Trophoblast cell (in vitro differentiated cells and primary cell): Measurements from ENCODE around the gene GPR162.

Experiments used
- DNase-seq, 2 donors: peaks; one replicate each; pipeline ENCODE4 v3.0.0-alpha.2; 2016
- H2AFZ ChIP-seq: 2 replicates; pipeline ENCODE4 v1.6.1; 2013; ENCODE audit warnings: low read length, moderate library complexity, mild to moderate bottlenecking; ENCODE audit not compliant: insufficient read depth, poor library complexity
- H2AK5ac ChIP-seq: 2 replicates; pipeline ENCODE4 v1.6.1; 2013; ENCODE audit warnings: mild to moderate bottlenecking, low read length
- H2BK120ac ChIP-seq: 2 replicates; pipeline ENCODE4 v1.6.1; 2013; ENCODE audit warnings: low read length, mild to moderate bottlenecking, moderate library complexity; ENCODE audit not compliant: insufficient read depth, poor library complexity
- H2BK12ac ChIP-seq: 2 replicates; pipeline ENCODE4 v1.6.1; 2013; ENCODE audit warnings: mild to moderate bottlenecking, low read length, moderate library complexity
- H2BK5ac ChIP-seq: 2 replicates; pipeline ENCODE4 v1.6.1; 2013; ENCODE audit warnings: low read length, low read depth, moderate library complexity, mild to moderate bottlenecking; ENCODE audit not compliant: poor library complexity
- H3K14ac ChIP-seq: 2 replicates; pipeline ENCODE4 v1.6.1; 2013; ENCODE audit warnings: mild to moderate bottlenecking, low read length
- H3K18ac ChIP-seq: 2 replicates; pipeline ENCODE4 v1.6.1; 2013; ENCODE audit warnings: mild to moderate bottlenecking, low read length
- H3K23ac ChIP-seq: 2 replicates; pipeline ENCODE4 v1.6.1; 2013; ENCODE audit warnings: low read length
- H3K27ac ChIP-seq: 2 replicates; pipeline ENCODE4 v1.5.1; 2013; ENCODE audit warnings: low read depth, mild to moderate bottlenecking, inconsistent platforms, low read length, moderate library complexity
- H3K27me3 ChIP-seq: 2 replicates; pipeline ENCODE4 v1.6.1; 2013; ENCODE audit warnings: inconsistent platforms, mild to moderate bottlenecking, low read length, moderate library complexity; ENCODE audit not compliant: insufficient read depth
- H3K36me3 ChIP-seq, 2 experiments: 1 replicate in 1 of 2; 2 replicates in 1 of 2; pipeline ENCODE4 v1.6.1; 2013; ENCODE audit warnings: low read length in 2 of 2, mild to moderate bottlenecking in 2 of 2, moderate library complexity in 1 of 2; ENCODE audit not compliant: insufficient read depth in 2 of 2, control insufficient read depth in 1 of 2
- H3K4ac ChIP-seq: 2 replicates; pipeline ENCODE4 v1.6.1; 2013; ENCODE audit warnings: low read depth, mild to moderate bottlenecking, low read length, moderate library complexity
- H3K4me1 ChIP-seq, 2 experiments: 1 replicate in 1 of 2; 2 replicates in 1 of 2; pipeline ENCODE4 v1.6.1; 2013; ENCODE audit warnings: low read length in 2 of 2, mild to moderate bottlenecking in 2 of 2, moderate library complexity in 1 of 2; ENCODE audit not compliant: insufficient read depth in 2 of 2, control insufficient read depth in 1 of 2
- H3K4me2 ChIP-seq: 2 replicates; pipeline ENCODE4 v1.6.1; 2013; ENCODE audit warnings: inconsistent platforms, mild to moderate bottlenecking, low read length, moderate library complexity
- H3K4me3 ChIP-seq: 2 replicates; pipeline ENCODE4 v1.5.1; 2013; ENCODE audit warnings: mild to moderate bottlenecking, low read depth, low read length, inconsistent platforms
- H3K79me1 ChIP-seq: one replicate; pipeline ENCODE4 v1.6.1; 2013; ENCODE audit warnings: low read length
- H3K79me2 ChIP-seq: 2 replicates; pipeline ENCODE4 v1.6.1; 2013; ENCODE audit warnings: low read length, mild to moderate bottlenecking; ENCODE audit not compliant: control insufficient read depth, insufficient read depth, poor library complexity
- H3K9ac ChIP-seq: 2 replicates; pipeline ENCODE4 v1.6.1; 2013; ENCODE audit warnings: mild to moderate bottlenecking, low read length
- H3K9me3 ChIP-seq: 2 replicates; pipeline ENCODE4 v1.6.1; 2013; ENCODE audit warnings: low read depth, mild to moderate bottlenecking, control low read depth, inconsistent platforms, low read length; ENCODE audit not compliant: insufficient read depth
- H4K12ac ChIP-seq: 2 replicates; pipeline ENCODE4 v1.6.1; 2013; ENCODE audit warnings: low read depth, mild to moderate bottlenecking, low read length, moderate library complexity
- H4K8ac ChIP-seq: 2 replicates; pipeline ENCODE4 v1.6.1; 2013; ENCODE audit warnings: low read depth, mild to moderate bottlenecking, low read length, moderate library complexity
- H4K91ac ChIP-seq: one replicate; pipeline ENCODE4 v1.6.1; 2013; ENCODE audit warnings: low read depth, mild to moderate bottlenecking, low read length, moderate library complexity
- WGBS: extraction: QIAGEN DNeasy Blood & Tissue Kit; methylation state at CpG from one replicate; pipeline ENCODE4 v1.1.7; 2013; ENCODE audit warnings: missing lambda C conversion rate; ENCODE audit not compliant: insufficient read length, insufficient coverage; ENCODE audit errors: extremely low coverage; 5-methylcytosine and 5-hydroxymethylcytosine counted together

The GPR162 gene

GRCh38 chr12:6846316-6846869 lies 24.8 kb downstream of the GPR162 start:
- WGBS: no CpG with 5 or more reads among the region's 7 CpGs

GRCh38 chr12:6847676-6848075 lies 26.1 kb downstream of the GPR162 start:
- Histone ChIP-seq H3K4ac (no peak overlapping the region), H3K4me2 (no peak overlapping the region), H4K91ac (no peak overlapping the region), H4K12ac (no peak overlapping the region), H3K27me3 (no peaks in the 10 kb centered on the region), H3K18ac (no peak overlapping the region), H2BK120ac (no peak overlapping the region), H2BK5ac (no peak overlapping the region), H2BK12ac (no peak overlapping the region), H4K8ac (no peak overlapping the region), H2AK5ac (no peak overlapping the region), H3K79me1 (peaks cover 3% of the 10 kb centered on the region), H3K9me3 (no peaks in the 10 kb centered on the region), H3K79me2 (peaks cover 1% of the 10 kb centered on the region), H3K23ac (no peak overlapping the region), H3K4me3 (no peak overlapping the region), H3K4me1 (peaks cover 9 to 10% of the 10 kb centered on the region in 2 experiments), H3K9ac (no peak overlapping the region), H2AFZ (no peak overlapping the region), H3K36me3 (peaks cover 26 to 49% of the 10 kb centered on the region in 2 experiments), H3K27ac (no peak overlapping the region), H3K14ac (no peak overlapping the region)
- DNase-seq: no peak
- WGBS: no CpG with 5 or more reads among the region's 2 CpGs

More at GRCh38 chr12:6846316-6846869, 24.8 kb downstream of the GPR162 start:
- Histone ChIP-seq H2BK12ac (no peak overlapping the region), H2BK5ac (no peak overlapping the region), H3K4me2 (no peak overlapping the region), H3K9me3 (no peaks in the 10 kb centered on the region), H3K27ac (no peak overlapping the region), H3K27me3 (no peaks in the 10 kb centered on the region), H3K4ac (no peak overlapping the region), H3K4me1 (peaks cover 9 to 10% of the 10 kb centered on the region in 2 experiments), H2AK5ac (no peak overlapping the region), H3K23ac (no peak overlapping the region), H3K36me3 (peaks cover 26 to 49% of the 10 kb centered on the region in 2 experiments), H3K14ac (no peak overlapping the region), H2AFZ (no peak overlapping the region), H4K8ac (no peak overlapping the region), H2BK120ac (no peak overlapping the region), H3K9ac (no peak overlapping the region), H3K4me3 (no peak overlapping the region), H4K12ac (no peak overlapping the region), H3K79me2 (no peaks in the 10 kb centered on the region), H4K91ac (no peak overlapping the region), H3K18ac (no peak overlapping the region), H3K79me1 (no peaks in the 10 kb centered on the region)
- DNase-seq: no peak

- no peak for DNase-seq
- H4K8ac ChIP-seq: no peak overlapping the region
- H3K18ac ChIP-seq: no peak overlapping the region
- peaks cover 14 to 15% of the 10 kb centered on the region in 2 experiments for H3K4me1 ChIP-seq
- no peak overlapping the region for H3K4me2 ChIP-seq
- no CpG with 5 or more reads among the region's 2 CpGs for WGBS
- H3K23ac ChIP-seq: no peak overlapping the region
- H2BK120ac ChIP-seq: no peak overlapping the region
- no peak overlapping the region for H2BK12ac ChIP-seq
- no peak overlapping the region for H4K12ac ChIP-seq
- H3K27ac ChIP-seq: no peak overlapping the region
- peaks cover 4% of the 10 kb centered on the region for H3K79me2 ChIP-seq
- peaks cover 5% of the 10 kb centered on the region for H3K79me1 ChIP-seq
- peaks cover 26 to 40% of the 10 kb centered on the region in 2 experiments for H3K36me3 ChIP-seq
- no peak overlapping the region for H3K9ac ChIP-seq
- no peak overlapping the region for H3K4me3 ChIP-seq
- no peak overlapping the region for H2BK5ac ChIP-seq
- no peak overlapping the region for H4K91ac ChIP-seq
- H3K14ac ChIP-seq: no peak overlapping the region
- no peak overlapping the region for H2AFZ ChIP-seq
- H2AK5ac ChIP-seq: no peak overlapping the region
- H3K4ac ChIP-seq: no peak overlapping the region
- no peaks in the 10 kb centered on the region for H3K9me3 ChIP-seq
- no peaks in the 10 kb centered on the region for H3K27me3 ChIP-seq
Measured at GRCh38 chr12:6849427-6849826, 27.8 kb downstream of the GPR162 start.

GRCh38 chr12:6849976-6850560 lies 28.4 kb downstream of the GPR162 start:
- whole genome bisulfite sequencing: no CpG with 5 or more reads among the region's 10 CpGs
- H3K9me3 ChIP-seq: no peaks in the 10 kb centered on the region
- no peak overlapping the region for H2BK120ac ChIP-seq
- no peak overlapping the region for H3K23ac ChIP-seq
- DNase-seq: no peak
- H3K14ac ChIP-seq: no peak overlapping the region
- no peaks in the 10 kb centered on the region for H3K27me3 ChIP-seq
- H2AFZ ChIP-seq: no peak overlapping the region
- H2BK5ac ChIP-seq: no peak overlapping the region
- no peak overlapping the region for H2AK5ac ChIP-seq
- H4K91ac ChIP-seq: no peak overlapping the region
- no peak overlapping the region for H4K8ac ChIP-seq
- H3K4me2 ChIP-seq: peak overlapping the region; percentile 74
- H3K4ac ChIP-seq: peak overlapping the region; percentile 13
- no peak overlapping the region for H3K18ac ChIP-seq
- peaks cover 4% of the 10 kb centered on the region for H3K79me2 ChIP-seq
- peaks cover 5% of the 10 kb centered on the region for H3K79me1 ChIP-seq
- H2BK12ac ChIP-seq: no peak overlapping the region
- H3K36me3 ChIP-seq: peaks cover 26 to 38% of the 10 kb centered on the region in 2 experiments
- H3K4me3 ChIP-seq: peak overlapping the region; percentile 75
- H4K12ac ChIP-seq: no peak overlapping the region
- H3K4me1 ChIP-seq: peaks cover 14 to 15% of the 10 kb centered on the region in 2 experiments
- no peak overlapping the region for H3K27ac ChIP-seq
- peak overlapping the region; percentile 69 for H3K9ac ChIP-seq
